ENCODE results near the gene ITLN2.
"Not testable (repeated sequence)": the region's sequence is repeated elsewhere in the genome, so short reads cannot be mapped to it uniquely, and the experiment has no call there.

Gene ITLN2

DNA sequence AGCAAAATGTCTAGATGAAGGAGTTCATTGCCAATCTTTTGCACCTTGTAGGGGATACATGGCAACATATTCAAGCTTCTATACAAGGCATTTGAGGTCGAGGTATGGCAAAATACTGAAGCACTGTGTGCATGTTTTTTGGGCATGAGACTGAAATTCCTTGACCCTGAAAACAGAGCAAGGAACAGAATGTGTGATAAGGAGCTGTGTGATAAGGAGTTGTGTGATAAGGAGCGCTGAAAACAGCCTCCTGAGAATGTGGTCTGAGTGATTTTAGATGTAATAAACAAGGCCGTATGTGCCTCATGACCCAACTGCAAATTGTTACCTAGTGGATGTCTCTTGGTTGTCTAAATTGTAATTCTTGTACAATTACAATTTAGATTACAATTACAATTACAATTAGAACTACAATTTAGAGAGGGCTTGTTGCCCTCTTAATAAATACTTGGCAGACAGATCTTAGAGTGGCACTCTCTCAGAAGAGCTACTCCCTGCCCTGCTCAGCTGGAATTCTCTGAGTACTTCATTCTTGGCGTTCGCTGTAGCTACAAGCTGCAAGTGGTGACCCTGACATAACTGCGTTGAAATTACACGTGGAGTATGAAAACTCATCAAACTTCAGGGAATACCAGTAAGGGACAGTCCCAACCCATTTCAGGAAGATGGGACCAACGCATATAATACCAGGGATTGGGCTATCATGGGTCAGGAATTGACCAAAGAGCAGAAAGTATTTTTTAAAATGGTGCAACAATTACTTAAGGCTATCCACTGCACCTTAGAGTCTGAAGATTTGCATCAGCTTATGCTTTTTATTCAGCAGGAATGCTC is 49.6 kb downstream of the ITLN2 start:
- no peak for DNase-seq

DNA sequence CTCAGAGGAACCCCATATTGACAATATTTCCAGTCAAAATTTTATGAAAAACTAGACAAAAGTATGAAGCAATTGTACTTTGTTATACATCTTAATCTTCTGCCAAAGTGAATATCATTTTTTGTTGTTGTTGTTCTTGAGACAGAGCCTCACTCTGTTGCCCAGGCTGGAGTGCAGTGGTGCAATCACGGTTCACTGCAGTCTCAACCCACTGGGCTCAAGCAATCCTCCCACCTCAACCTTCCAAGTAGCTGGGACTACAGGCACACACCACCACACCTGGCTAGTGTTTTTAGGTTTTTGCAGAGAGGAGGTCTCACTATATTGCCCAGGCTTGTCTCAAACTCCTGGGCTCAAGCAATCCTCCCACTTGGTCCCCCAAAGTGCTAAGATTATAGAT is 52.4 kb downstream of the ITLN2 start:
- not testable (repeated sequence) for DNase-seq

DNA sequence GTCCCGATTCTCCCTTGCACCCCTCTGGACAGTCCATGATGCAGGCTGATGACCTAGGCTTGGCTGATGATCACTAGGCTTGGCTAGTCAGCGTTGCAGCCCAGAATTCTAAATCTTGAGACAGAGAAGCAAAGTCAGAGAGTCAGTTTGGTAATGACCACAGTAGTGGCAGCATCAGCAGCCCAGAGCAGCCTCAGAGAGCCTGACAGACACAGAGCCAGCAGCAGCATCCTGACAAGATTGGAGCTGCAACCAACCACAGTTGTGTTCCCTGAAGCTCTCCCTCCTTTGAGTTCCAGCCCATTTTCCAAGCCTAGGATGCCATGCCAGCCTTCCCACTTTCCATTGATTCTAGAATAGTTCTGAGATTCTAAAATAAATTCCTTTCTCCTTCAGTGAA is 52.8 kb downstream of the ITLN2 start:
- no peak for DNase-seq

DNA sequence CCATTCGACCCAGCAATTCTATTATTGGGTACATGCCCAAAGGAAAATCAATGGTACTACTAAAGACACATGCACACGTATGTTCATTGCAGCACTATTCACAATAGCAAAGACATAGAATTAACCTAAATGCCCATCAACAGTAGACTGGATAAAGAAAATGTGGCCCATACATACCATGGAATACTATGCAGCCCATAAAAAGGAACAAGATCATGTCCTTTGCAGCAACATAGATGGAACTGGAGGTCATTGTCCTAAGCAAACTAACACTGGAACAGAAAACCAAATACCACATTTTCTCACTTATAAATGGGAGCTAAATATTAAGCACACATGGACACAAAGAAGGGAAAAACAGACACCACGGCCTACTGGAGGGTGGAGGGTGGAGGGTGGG is 53.9 kb downstream of the ITLN2 start:
- DNase-seq: not testable (repeated sequence)
